Body of pancreas (tissue), 4 donors: ENCODE results near the gene PCDHA3. TPM values are rescaled to one million over a fixed set of nuclear protein-coding genes. Genes with fewer than 3 reads are reported as not detected.

Experiments
- ATAC-seq: fragments of 150-250 bp; one replicate; pipeline ENCODE4 v1.9.1; 2016
- DNase-seq, 4 donors: peaks; one replicate each; pipeline ENCODE4 v3.0.0-alpha.2; 2019
- H3K27ac ChIP-seq, 4 donors: fragments of 200-600 bp; sonication (generic); 1 replicate in 3 of 4; 2 replicates in 1 of 4; pipeline versions ENCODE4 v1.5.1 to v1.6.1; 2016 to 2019; ENCODE audit warnings: mild to moderate bottlenecking in 1 of 4, mixed read lengths in 1 of 4, moderate library complexity in 1 of 4
- H3K27me3 ChIP-seq, 2 donors: fragments of 200-600 bp; sonication (generic); one replicate each; pipeline ENCODE4 v1.6.0; 2016; ENCODE audit warnings: mild to moderate bottlenecking in 1 of 2
- H3K36me3 ChIP-seq, 2 donors: fragments of 200-600 bp; sonication (generic); replicated peaks in 1 of 2; 2 replicates each; pipeline ENCODE4 v1.5.1; 2016; ENCODE audit warnings: low read depth in 2 of 2; ENCODE audit not compliant: insufficient read depth in 1 of 2
- H3K4me1 ChIP-seq: fragments of 200-600 bp; sonication (generic); one replicate; pipeline ENCODE4 v1.6.0; 2016
- H3K4me3 ChIP-seq, 2 donors: fragments of 200-600 bp; sonication (generic); 1 replicate in 1 of 2; 2 replicates in 1 of 2; pipeline ENCODE4 v1.5.1; 2016 to 2019
- H3K9me3 ChIP-seq, 3 donors: fragments of 200-600 bp; sonication (generic); 1 replicate in 2 of 3; 2 replicates in 1 of 3; pipeline ENCODE4 v1.5.1; 2016
- CTCF ChIP-seq, 7 experiments: fragments of 450-650 bp in 4 of 7; fragments of 200-600 bp in 3 of 7; sonication (generic) in 3 of 7; IDR thresholded peaks; one replicate each; pipeline ENCODE4 v1.5.1; 2016 to 2019; ENCODE audit warnings: antibody characterized with exemption in 7 of 7
- POLR2A ChIP-seq, 3 donors: fragments of 450-650 bp; IDR thresholded peaks; one replicate each; pipeline ENCODE4 v1.6.1; 2016; ENCODE audit warnings: antibody characterized with exemption in 3 of 3, mild to moderate bottlenecking in 2 of 3
- WGBS, 2 donors: methylation state at CpG; one replicate each; pipeline ENCODE4 v1.1.5; 2017; 5-methylcytosine and 5-hydroxymethylcytosine counted together
- intact Hi-C: fragments of 100-400 bp; cut with DNase I; formaldehyde crosslinking; loops from one replicate; pipeline ENCODE4 v1.15.1; 2023
- total RNA-seq, 2 donors: library from RNA; depleted of rRNA; stranded (reverse); fragments of >200 nt; gene quantifications; one replicate each; pipeline ENCODE4 v1.1.0, GENCODE V29; 2016

PCDHA3 gene
- 1 to 10 TPM in 1 of 2 donors, under 1 TPM in 1; 0.99 to 1.0 TPM for total RNA-seq

GRCh38 chr5:140800816-140801493, at the start of gene PCDHA3:
PCDHA3 (plus strand) TSS chr5:140801057.
- Histone ChIP-seq H3K27me3 (no peaks in the 10 kb centered on the region), H3K4me3 (peak within 1 kb of the TSS in 1 of 2 donors; percentile 20), H3K27ac (peak within 1 kb of the TSS in 1 of 4 donors; percentile 18), H3K36me3 (no peaks in the 10 kb centered on the region), H3K9me3 (peaks cover 0 to 44% (median 5%) of the 10 kb centered on the region in 3 donors), H3K4me1 (no peaks in the 10 kb centered on the region)
- intact Hi-C loops: no loop called here
- no peak for ATAC-seq
- peak in 2 of 4 donors; percentile 37 to 43 for DNase-seq
- TF ChIP-seq POLR2A (IDR thresholded peaks at IDR 0.05) (no peak), CTCF (IDR thresholded peaks at IDR 0.05) (peak in 5 of 7 experiments; percentile 24 to 53 (median 29))
- WGBS, 2 donors: 9 to 13% methylated on average over 14 to 29 of the region's 29 CpGs

- H3K4me3 ChIP-seq: no peak overlapping the region
- DNase-seq (no peak), ATAC-seq (no peak)
- 71 to 74% methylated on average over 5 of the region's 5 CpGs for WGBS, 2 donors
- H3K36me3 ChIP-seq: no peaks in the 10 kb centered on the region
- H3K27me3 ChIP-seq: no peaks in the 10 kb centered on the region
- H3K9me3 ChIP-seq: peaks cover 0 to 16% (median 0%) of the 10 kb centered on the region in 3 donors
- H3K4me1 ChIP-seq: no peaks in the 10 kb centered on the region
- TF ChIP-seq POLR2A (IDR thresholded peaks at IDR 0.05) (no peak), CTCF (IDR thresholded peaks at IDR 0.05) (no peak)
- no peak overlapping the region for H3K27ac ChIP-seq
- intact Hi-C loops: no loop called here
Observed at GRCh38 chr5:140753561-140753960, 47.3 kb upstream of the PCDHA3 start.

GRCh38 chr5:140764177-140764973, 36.5 kb upstream of the PCDHA3 start:
- no peak overlapping the region for H3K27ac ChIP-seq
- peaks cover 0 to 56% (median 3%) of the 10 kb centered on the region in 3 donors for H3K9me3 ChIP-seq
- intact Hi-C loops: no loop called here
- no peak overlapping the region for H3K4me3 ChIP-seq
- no peaks in the 10 kb centered on the region for H3K36me3 ChIP-seq
- no peaks in the 10 kb centered on the region for H3K4me1 ChIP-seq
- no peak for ATAC-seq
- TF ChIP-seq CTCF (IDR thresholded peaks at IDR 0.05): no peak
- TF ChIP-seq POLR2A (IDR thresholded peaks at IDR 0.05): no peak
- H3K27me3 ChIP-seq: no peaks in the 10 kb centered on the region
- 80 to 82% methylated on average over 2 of the region's 2 CpGs for WGBS, 2 donors
- no peak for DNase-seq

GRCh38 chr5:140767444-140767843, 33.4 kb upstream of the PCDHA3 start:
- no peak overlapping the region for H3K27ac ChIP-seq
- WGBS, 2 donors: 60 to 74% methylated on average over 4 of the region's 4 CpGs
- no peaks in the 10 kb centered on the region for H3K27me3 ChIP-seq
- ATAC-seq (no peak), DNase-seq (no peak)
- intact Hi-C loops: no loop called here
- no peak for TF ChIP-seq POLR2A (IDR thresholded peaks at IDR 0.05)
- TF ChIP-seq CTCF (IDR thresholded peaks at IDR 0.05): no peak
- no peaks in the 10 kb centered on the region for H3K36me3 ChIP-seq
- no peaks in the 10 kb centered on the region for H3K4me1 ChIP-seq
- H3K9me3 ChIP-seq: peaks cover 0 to 50% (median 3%) of the 10 kb centered on the region in 3 donors
- no peak overlapping the region for H3K4me3 ChIP-seq
